Skeletal muscle satellite cell (primary cell): ENCODE results near the gene GLRA1.
A peak's percentile ranks its signal among the peaks of the same experiment; 100 is the strongest.
"Not testable (repeated sequence)": the region's sequence is repeated elsewhere in the genome, so short reads cannot be mapped to it uniquely, and the experiment has no call there.

Experiments used
- H3K27me3 ChIP-seq: 2 replicates; pipeline ENCODE4 v1.7.0; 2013; ENCODE audit warnings: low read length; ENCODE audit not compliant: control insufficient read depth, insufficient read depth
- H3K36me3 ChIP-seq: 2 replicates; pipeline ENCODE4 v1.7.0; 2013; ENCODE audit warnings: mild to moderate bottlenecking, control low read depth, low read length; ENCODE audit not compliant: insufficient read depth
- H3K4me1 ChIP-seq: 2 replicates; pipeline ENCODE4 v1.7.0; 2013; ENCODE audit warnings: low read length; ENCODE audit not compliant: control insufficient read depth, insufficient read depth
- H3K4me2 ChIP-seq: 2 replicates; pipeline ENCODE4 v1.7.0; 2013; ENCODE audit warnings: mild to moderate bottlenecking, low read length
- H3K4me3 ChIP-seq: 2 replicates; pipeline ENCODE4 v1.7.0; 2013; ENCODE audit warnings: low read length
- H3K9ac ChIP-seq: 2 replicates; pipeline ENCODE4 v1.7.0; 2013; ENCODE audit warnings: mild to moderate bottlenecking, low read depth, low read length, moderate library complexity
- H3K9me3 ChIP-seq: replicated peaks from 2 replicates; pipeline ENCODE4 v1.7.0; 2013; ENCODE audit warnings: mild to moderate bottlenecking, control low read depth, low read length

GLRA1 gene

GRCh38 chr5:151787817-151788216 is 136.8 kb downstream of the GLRA1 start:
- no peaks in the 10 kb centered on the region for H3K27me3 ChIP-seq
- no peak overlapping the region for H3K4me3 ChIP-seq
- H3K36me3 ChIP-seq = peaks cover 40% of the 10 kb centered on the region
- no peak overlapping the region for H3K4me2 ChIP-seq
- no peaks in the 10 kb centered on the region for H3K9me3 ChIP-seq
- H3K9ac ChIP-seq = no peak overlapping the region
- H3K4me1 ChIP-seq = peaks cover 10% of the 10 kb centered on the region

GRCh38 chr5:151786468-151786867 is 138.2 kb downstream of the GLRA1 start:
- no peaks in the 10 kb centered on the region for H3K27me3 ChIP-seq
- H3K4me1 ChIP-seq = peaks cover 23% of the 10 kb centered on the region
- no peak overlapping the region for H3K4me2 ChIP-seq
- no peaks in the 10 kb centered on the region for H3K9me3 ChIP-seq
- H3K9ac ChIP-seq = no peak overlapping the region
- no peak overlapping the region for H3K4me3 ChIP-seq
- H3K36me3 ChIP-seq = peaks cover 36% of the 10 kb centered on the region

GRCh38 chr5:151784141-151784540 is 140.5 kb downstream of the GLRA1 start:
- Histone ChIP-seq H3K9me3 (no peaks in the 10 kb centered on the region), H3K4me2 (no peak overlapping the region), H3K36me3 (peaks cover 13% of the 10 kb centered on the region), H3K4me3 (no peak overlapping the region), H3K4me1 (peaks cover 25% of the 10 kb centered on the region), H3K9ac (no peak overlapping the region), H3K27me3 (no peaks in the 10 kb centered on the region)

GRCh38 chr5:151783664-151784063 is 141.0 kb downstream of the GLRA1 start:
- not testable (repeated sequence) for H3K9ac ChIP-seq, H3K4me2 ChIP-seq, H3K9me3 ChIP-seq, H3K27me3 ChIP-seq, H3K4me3 ChIP-seq
- Histone ChIP-seq H3K4me1 (peaks cover 25% of the 10 kb centered on the region), H3K36me3 (peaks cover 13% of the 10 kb centered on the region)

GRCh38 chr5:151781201-151781600 is 143.4 kb downstream of the GLRA1 start:
- Histone ChIP-seq H3K36me3 (peaks cover 18% of the 10 kb centered on the region), H3K4me2 (no peak overlapping the region), H3K4me1 (peaks cover 36% of the 10 kb centered on the region), H3K4me3 (no peak overlapping the region), H3K9me3 (no peaks in the 10 kb centered on the region), H3K9ac (no peak overlapping the region), H3K27me3 (no peaks in the 10 kb centered on the region)

- no peaks in the 10 kb centered on the region for H3K9me3 ChIP-seq
- no peak overlapping the region for H3K9ac ChIP-seq
- no peaks in the 10 kb centered on the region for H3K27me3 ChIP-seq
- no peak overlapping the region for H3K4me3 ChIP-seq
- H3K4me2 ChIP-seq = no peak overlapping the region
- peaks cover 43% of the 10 kb centered on the region for H3K4me1 ChIP-seq
- peaks cover 18% of the 10 kb centered on the region for H3K36me3 ChIP-seq
These were observed 144.3 kb downstream of the GLRA1 start for GRCh38 chr5:151780348-151780747.

GRCh38 chr5:151779531-151780125 is 145.0 kb downstream of the GLRA1 start:
- no peaks in the 10 kb centered on the region for H3K9me3 ChIP-seq
- no peak overlapping the region for H3K4me2 ChIP-seq
- H3K9ac ChIP-seq = no peak overlapping the region
- H3K36me3 ChIP-seq = peaks cover 18% of the 10 kb centered on the region
- peaks cover 46% of the 10 kb centered on the region for H3K4me1 ChIP-seq
- no peaks in the 10 kb centered on the region for H3K27me3 ChIP-seq
- H3K4me3 ChIP-seq = no peak overlapping the region

- H3K9me3 ChIP-seq = no peaks in the 10 kb centered on the region
- H3K4me3 ChIP-seq = peak overlapping the region; percentile 93
- H3K4me1 ChIP-seq = peaks cover 37% of the 10 kb centered on the region
- H3K27me3 ChIP-seq = no peaks in the 10 kb centered on the region
- peaks cover 18% of the 10 kb centered on the region for H3K36me3 ChIP-seq
- H3K4me2 ChIP-seq = peak overlapping the region; percentile 90
- H3K9ac ChIP-seq = peak overlapping the region; percentile 92
These were observed 149.5 kb downstream of the GLRA1 start for GRCh38 chr5:151775025-151775606.

- H3K27me3 ChIP-seq = no peaks in the 10 kb centered on the region
- H3K36me3 ChIP-seq = peaks cover 17% of the 10 kb centered on the region
- peak overlapping the region; percentile 93 for H3K4me3 ChIP-seq
- no peaks in the 10 kb centered on the region for H3K9me3 ChIP-seq
- peaks cover 40% of the 10 kb centered on the region for H3K4me1 ChIP-seq
- H3K9ac ChIP-seq = peak overlapping the region; percentile 92
- peak overlapping the region; percentile 90 for H3K4me2 ChIP-seq
These were observed 150.7 kb downstream of the GLRA1 start for GRCh38 chr5:151773951-151774350.

- H3K9me3 ChIP-seq = no peaks in the 10 kb centered on the region
- peaks cover 40% of the 10 kb centered on the region for H3K4me1 ChIP-seq
- peak overlapping the region; percentile 93 for H3K4me3 ChIP-seq
- H3K4me2 ChIP-seq = peak overlapping the region; percentile 90
- peak overlapping the region; percentile 92 for H3K9ac ChIP-seq
- H3K27me3 ChIP-seq = no peaks in the 10 kb centered on the region
- H3K36me3 ChIP-seq = peaks cover 13% of the 10 kb centered on the region
These were observed 151.6 kb downstream of the GLRA1 start for GRCh38 chr5:151772846-151773561.
